ENCODE results near the gene AIFM2.

AIFM2 gene

DNA sequence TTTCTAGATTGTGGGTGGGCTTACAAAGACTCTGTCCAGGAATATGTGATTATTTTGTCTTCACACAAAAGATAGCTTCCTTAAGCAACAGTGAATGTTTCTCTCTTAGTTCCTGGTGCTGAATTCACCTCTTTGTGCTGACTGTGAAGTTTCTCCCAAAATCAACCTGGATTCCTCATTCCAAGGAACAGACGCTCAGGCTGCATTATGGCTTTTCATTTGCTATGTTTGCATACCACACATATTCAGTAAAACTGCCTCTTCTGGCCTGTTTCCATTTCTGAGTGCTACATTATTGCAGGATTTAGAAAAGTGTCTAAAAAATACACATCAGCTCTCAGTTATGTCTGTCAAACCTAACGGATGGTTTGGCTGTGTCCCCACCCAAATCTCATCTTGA, 58.5 kb downstream of the AIFM2 start:
- H3K36me3 Mint-ChIP-seq, result no peaks in the 10 kb centered on the region
- no peaks in the 10 kb centered on the region for H3K4me1 Mint-ChIP-seq
- H3K4me3 Mint-ChIP-seq, result no peak overlapping the region
- no peak overlapping the region for H3K27ac Mint-ChIP-seq
- no peaks in the 10 kb centered on the region for H3K9me3 Mint-ChIP-seq
- H3K27me3 Mint-ChIP-seq, result peaks cover 41% of the 10 kb centered on the region
- no peak for ATAC-seq

DNA sequence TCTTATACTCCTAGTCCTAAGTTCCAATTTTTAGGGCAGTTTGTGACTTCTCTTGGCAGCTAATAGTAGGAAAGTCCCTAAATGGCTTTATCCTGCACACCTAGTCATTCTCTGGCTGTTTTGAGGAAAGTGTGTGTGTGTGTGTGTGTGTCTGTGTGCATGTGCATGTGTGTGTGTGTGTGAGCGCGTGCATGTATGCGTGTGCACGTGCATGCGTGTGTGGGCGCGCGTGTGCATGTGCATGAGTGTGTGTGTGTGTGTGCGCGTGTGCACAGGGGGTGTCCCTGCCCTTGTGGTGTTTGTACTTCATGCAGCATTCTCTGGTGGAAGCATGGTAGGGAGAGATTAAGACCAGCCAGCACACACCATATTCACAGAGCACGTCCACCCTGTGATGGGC, 61.8 kb downstream of the AIFM2 start:
- ATAC-seq, result no peak
- no peak overlapping the region for H3K4me3 Mint-ChIP-seq
- H3K27ac Mint-ChIP-seq, result no peak overlapping the region
- H3K36me3 Mint-ChIP-seq, result no peaks in the 10 kb centered on the region
- no peaks in the 10 kb centered on the region for H3K9me3 Mint-ChIP-seq
- no peaks in the 10 kb centered on the region for H3K4me1 Mint-ChIP-seq
- H3K27me3 Mint-ChIP-seq, result peaks cover 18% of the 10 kb centered on the region

DNA sequence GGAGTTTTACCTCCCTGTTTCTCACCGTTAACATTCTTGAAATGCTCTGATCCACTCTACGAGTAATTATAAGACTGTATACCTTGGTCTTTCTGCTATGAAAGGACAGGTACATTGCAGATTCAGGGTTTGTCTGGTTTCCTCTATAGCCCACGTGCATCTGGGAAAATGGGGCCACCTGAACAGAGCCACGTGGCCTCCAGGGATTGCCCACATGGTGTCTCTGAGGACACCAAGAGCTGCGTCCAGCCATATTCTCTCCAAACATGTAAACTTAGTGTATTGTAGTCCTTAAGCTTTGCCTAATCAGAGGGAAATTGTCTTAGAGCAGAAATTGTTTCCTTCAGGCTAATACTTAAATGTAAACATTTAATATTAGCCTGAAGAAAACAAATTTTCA, 63.3 kb downstream of the AIFM2 start:
- no peak for ATAC-seq
- Mint-ChIP-seq H3K4me3 (no peak overlapping the region), H3K27me3 (peaks cover 16% of the 10 kb centered on the region), H3K27ac (no peak overlapping the region), H3K36me3 (no peaks in the 10 kb centered on the region), H3K9me3 (no peaks in the 10 kb centered on the region), H3K4me1 (no peaks in the 10 kb centered on the region)

DNA sequence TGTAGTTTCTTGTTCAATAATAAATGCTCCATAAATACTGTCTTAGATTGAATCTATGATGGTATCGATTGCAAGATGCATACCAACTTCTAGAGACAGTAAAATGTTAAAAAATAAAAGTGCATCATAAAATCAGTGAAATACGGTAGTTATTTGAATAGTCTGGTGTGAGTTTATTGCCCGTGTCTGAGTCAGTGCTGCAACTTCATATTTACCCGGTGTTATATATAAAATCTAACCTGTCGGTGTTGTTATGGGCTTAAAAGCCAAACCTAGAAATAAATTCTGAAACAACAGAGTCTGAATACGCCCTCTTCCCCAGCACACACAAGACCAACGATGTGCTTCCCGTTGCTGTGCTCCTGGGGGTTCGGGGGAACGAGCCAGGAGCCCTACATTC, 63.7 kb downstream of the AIFM2 start:
- no peaks in the 10 kb centered on the region for H3K4me1 Mint-ChIP-seq
- no peak for ATAC-seq
- H3K36me3 Mint-ChIP-seq, result no peaks in the 10 kb centered on the region
- no peak overlapping the region for H3K27ac Mint-ChIP-seq
- no peaks in the 10 kb centered on the region for H3K9me3 Mint-ChIP-seq
- H3K4me3 Mint-ChIP-seq, result no peak overlapping the region
- peaks cover 16% of the 10 kb centered on the region for H3K27me3 Mint-ChIP-seq

DNA sequence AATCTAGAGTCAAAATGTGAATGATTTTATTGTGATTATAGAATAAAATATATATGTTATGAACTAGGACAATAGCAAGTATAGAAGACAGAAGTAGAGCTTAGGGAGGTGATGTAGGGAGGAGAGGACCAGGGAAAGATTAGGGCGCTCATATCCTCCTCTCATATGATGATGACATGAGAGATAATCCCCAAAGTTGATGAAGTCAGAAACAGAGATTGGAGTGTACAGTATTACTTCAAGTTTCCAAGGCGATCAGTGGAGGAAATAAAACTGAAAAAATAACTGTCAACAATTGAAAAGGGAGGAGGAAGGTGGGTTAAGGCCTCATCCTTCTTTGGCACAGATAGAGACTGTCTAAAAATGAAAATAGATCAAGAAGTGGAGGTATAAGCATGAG, 65.0 kb downstream of the AIFM2 start:
- no peak overlapping the region for H3K27ac Mint-ChIP-seq
- no peaks in the 10 kb centered on the region for H3K9me3 Mint-ChIP-seq
- H3K4me3 Mint-ChIP-seq, result no peak overlapping the region
- H3K36me3 Mint-ChIP-seq, result no peaks in the 10 kb centered on the region
- ATAC-seq, result no peak
- peaks cover 24% of the 10 kb centered on the region for H3K27me3 Mint-ChIP-seq
- H3K4me1 Mint-ChIP-seq, result no peaks in the 10 kb centered on the region

DNA sequence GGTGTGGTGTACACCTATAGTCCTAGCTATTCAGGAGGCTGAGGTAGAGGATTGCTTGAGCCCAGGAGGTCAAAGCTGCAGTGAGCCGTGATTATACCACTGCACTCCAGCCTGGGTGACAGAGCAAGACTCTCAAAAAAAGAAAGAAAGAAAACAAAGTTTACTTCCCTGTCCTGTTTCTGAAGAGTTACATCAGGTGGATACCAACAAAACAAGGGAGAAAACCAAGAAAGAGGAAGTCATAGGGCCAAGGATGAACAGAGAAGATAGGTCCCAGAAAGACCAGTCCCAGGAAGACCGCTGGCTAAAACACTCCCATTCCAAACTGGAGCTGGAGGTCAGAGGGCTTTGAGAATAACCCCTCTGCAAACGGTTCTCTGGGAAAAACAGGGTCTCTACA, 66.4 kb downstream of the AIFM2 start:
- H3K4me1 Mint-ChIP-seq, result no peaks in the 10 kb centered on the region
- H3K9me3 Mint-ChIP-seq, result no peaks in the 10 kb centered on the region
- H3K27ac Mint-ChIP-seq, result no peak overlapping the region
- no peaks in the 10 kb centered on the region for H3K36me3 Mint-ChIP-seq
- H3K27me3 Mint-ChIP-seq, result peaks cover 24% of the 10 kb centered on the region
- H3K4me3 Mint-ChIP-seq, result no peak overlapping the region
- no peak for ATAC-seq

DNA sequence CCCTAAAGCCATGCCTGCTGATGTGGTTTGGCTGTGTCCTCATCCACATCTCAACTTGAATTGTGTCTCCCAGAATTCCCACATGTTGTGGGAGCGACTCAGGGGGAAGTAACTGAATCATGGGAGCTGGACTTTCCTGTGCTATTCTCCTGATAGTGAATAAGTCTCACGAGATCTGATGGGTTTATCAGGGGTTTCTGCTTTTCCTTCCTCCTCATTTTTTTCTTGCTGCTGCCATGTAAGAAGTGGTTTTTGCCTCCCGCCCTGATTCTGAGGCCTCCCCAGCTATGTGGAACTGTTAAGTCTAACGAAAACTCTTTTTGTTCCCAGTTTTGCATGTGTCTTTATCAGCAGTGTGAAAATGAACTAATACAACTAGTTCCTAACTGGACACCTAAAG, 68.1 kb downstream of the AIFM2 start:
- Mint-ChIP-seq H3K27me3 (peaks cover 32% of the 10 kb centered on the region), H3K36me3 (no peaks in the 10 kb centered on the region), H3K9me3 (no peaks in the 10 kb centered on the region), H3K27ac (no peak overlapping the region), H3K4me1 (no peaks in the 10 kb centered on the region), H3K4me3 (no peak overlapping the region)
- ATAC-seq, result no peak

DNA sequence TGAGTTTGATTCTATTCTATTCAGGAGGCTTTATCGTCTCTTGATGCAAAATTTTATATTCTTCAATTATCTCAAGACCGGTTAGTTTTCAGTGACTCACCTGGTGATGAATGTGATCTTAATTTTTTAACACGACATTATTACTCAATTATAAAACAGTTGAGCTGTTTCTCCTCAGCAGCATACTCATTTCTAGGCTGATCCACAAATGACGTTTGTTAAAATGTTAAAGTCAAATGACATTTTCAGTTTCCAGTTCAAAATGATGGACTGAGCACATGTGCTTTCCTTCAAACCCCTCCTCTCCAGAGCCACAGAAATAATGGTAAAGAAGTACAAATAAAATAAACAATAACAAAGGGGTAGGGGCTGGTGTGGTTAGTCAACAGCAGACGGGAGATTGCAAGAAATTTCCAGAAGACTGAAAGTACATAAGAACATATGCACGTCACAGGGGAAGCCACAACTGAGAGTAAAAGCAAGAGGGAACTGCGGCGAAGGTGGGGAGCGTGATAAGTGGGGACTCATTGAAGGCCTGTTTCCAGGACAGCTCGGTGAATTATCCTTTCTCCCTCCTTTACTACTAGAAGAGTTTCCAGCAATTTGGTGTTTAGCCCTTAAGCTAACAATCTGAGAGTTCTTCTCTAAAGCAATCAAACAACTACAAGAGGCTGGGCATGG, 69.1 kb downstream of the AIFM2 start:
- Mint-ChIP-seq H3K27ac (no peak overlapping the region), H3K4me1 (no peaks in the 10 kb centered on the region), H3K36me3 (no peaks in the 10 kb centered on the region), H3K9me3 (no peaks in the 10 kb centered on the region), H3K4me3 (no peak overlapping the region), H3K27me3 (peaks cover 32% of the 10 kb centered on the region)
- ATAC-seq, result no peak
